ENCODE results near the gene KRT36.

Gene KRT36

DNA sequence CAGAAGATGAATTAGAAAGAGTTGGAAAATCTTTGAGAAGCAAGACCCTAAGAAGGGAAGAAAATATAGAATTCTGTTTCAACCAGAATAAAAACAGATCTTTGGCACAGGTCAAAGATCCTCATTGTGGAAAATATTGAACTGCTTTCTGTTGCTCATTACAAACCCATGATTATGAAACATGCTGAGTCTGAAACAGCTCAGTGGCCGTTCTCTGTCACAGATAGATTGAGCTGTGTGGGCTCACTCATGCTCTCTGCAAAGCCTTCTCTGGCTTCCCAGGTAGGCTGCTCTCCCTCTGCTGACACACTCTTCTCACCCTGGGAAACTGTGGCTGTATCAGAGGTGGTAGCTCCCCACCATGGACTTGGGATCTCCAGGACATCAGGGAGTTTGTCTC is 45.5 kb downstream of the KRT36 start:
- Histone ChIP-seq H2AFZ (ENCODE audit: low read length) (no peak overlapping the region), H3F3A (ENCODE audit: insufficient read depth, low read length) (no peaks in the 10 kb centered on the region), H3K9me3 (replicated peaks; ENCODE audit: insufficient read depth, low read length) (no peaks in the 10 kb centered on the region), H3K4me3 (ENCODE audit: low read length) (no peak overlapping the region), H4K20me1 (ENCODE audit: insufficient read depth, low read length) (no peaks in the 10 kb centered on the region), H3K9ac (ENCODE audit: low read length) (no peak overlapping the region), H3K9me2 (replicated peaks; ENCODE audit: insufficient read depth, low read length) (no peaks in the 10 kb centered on the region), H3K79me2 (ENCODE audit: low read length) (no peaks in the 10 kb centered on the region), H3K27ac (ENCODE audit: low read length) (no peak overlapping the region), H3K27me3 (replicated peaks; ENCODE audit: insufficient read depth, low read length) (no peaks in the 10 kb centered on the region), H3K36me3 (replicated peaks; ENCODE audit: insufficient read depth, low read length) (no peaks in the 10 kb centered on the region), H3K4me1 (ENCODE audit: low read length) (no peaks in the 10 kb centered on the region), H3K4me2 (ENCODE audit: low read depth, low read length) (no peak overlapping the region)
- DNase-seq: no peak
- TF ChIP-seq EZH2phosphoT487 (IDR thresholded peaks at IDR 0.05; ENCODE audit: low read length): no peak
- TF ChIP-seq, protein P1, sequence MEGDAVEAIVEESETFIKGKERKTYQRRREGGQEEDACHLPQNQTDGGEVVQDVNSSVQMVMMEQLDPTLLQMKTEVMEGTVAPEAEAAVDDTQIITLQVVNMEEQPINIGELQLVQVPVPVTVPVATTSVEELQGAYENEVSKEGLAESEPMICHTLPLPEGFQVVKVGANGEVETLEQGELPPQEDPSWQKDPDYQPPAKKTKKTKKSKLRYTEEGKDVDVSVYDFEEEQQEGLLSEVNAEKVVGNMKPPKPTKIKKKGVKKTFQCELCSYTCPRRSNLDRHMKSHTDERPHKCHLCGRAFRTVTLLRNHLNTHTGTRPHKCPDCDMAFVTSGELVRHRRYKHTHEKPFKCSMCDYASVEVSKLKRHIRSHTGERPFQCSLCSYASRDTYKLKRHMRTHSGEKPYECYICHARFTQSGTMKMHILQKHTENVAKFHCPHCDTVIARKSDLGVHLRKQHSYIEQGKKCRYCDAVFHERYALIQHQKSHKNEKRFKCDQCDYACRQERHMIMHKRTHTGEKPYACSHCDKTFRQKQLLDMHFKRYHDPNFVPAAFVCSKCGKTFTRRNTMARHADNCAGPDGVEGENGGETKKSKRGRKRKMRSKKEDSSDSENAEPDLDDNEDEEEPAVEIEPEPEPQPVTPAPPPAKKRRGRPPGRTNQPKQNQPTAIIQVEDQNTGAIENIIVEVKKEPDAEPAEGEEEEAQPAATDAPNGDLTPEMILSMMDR (IDR thresholded peaks at IDR 0.05; ENCODE audit: low read length): no peak
- TF ChIP-seq EZH2 (optimal IDR thresholded peaks at IDR 0.05; ENCODE audit: low read depth, low read length): no peak

DNA sequence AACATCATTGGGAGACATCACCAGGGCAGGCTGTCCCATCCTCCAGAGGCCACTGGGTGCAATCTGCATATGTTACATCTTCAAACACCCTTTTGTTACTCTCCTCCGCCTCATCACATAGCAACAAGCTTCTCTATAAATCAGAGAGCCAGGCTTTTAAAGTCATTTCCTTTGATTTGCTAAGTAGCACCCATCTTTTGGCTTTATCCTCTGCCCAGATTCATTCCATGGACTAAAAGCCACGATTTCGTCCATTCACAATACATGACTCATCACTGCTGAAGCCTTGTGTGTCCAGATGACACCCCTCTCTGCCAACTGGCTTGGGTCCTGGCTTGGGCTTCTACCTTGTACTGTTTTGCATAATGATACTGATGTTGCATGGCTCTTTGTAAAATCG is 47.0 kb downstream of the KRT36 start:
- H3K4me1 ChIP-seq (ENCODE audit: low read length): no peaks in the 10 kb centered on the region
- no peak overlapping the region for H3K4me3 ChIP-seq (ENCODE audit: low read length)
- H2AFZ ChIP-seq (ENCODE audit: low read length): no peak overlapping the region
- H3K9me3 ChIP-seq (replicated peaks; ENCODE audit: insufficient read depth, low read length): no peaks in the 10 kb centered on the region
- H3K9me2 ChIP-seq (replicated peaks; ENCODE audit: insufficient read depth, low read length): no peaks in the 10 kb centered on the region
- no peak for DNase-seq
- no peaks in the 10 kb centered on the region for H3K79me2 ChIP-seq (ENCODE audit: low read length)
- TF ChIP-seq EZH2phosphoT487 (IDR thresholded peaks at IDR 0.05; ENCODE audit: low read length): no peak
- TF ChIP-seq, protein P1 (IDR thresholded peaks at IDR 0.05; ENCODE audit: low read length): no peak
- no peak for TF ChIP-seq EZH2 (optimal IDR thresholded peaks at IDR 0.05; ENCODE audit: low read depth, low read length)
- no peak overlapping the region for H3K27ac ChIP-seq (ENCODE audit: low read length)
- no peaks in the 10 kb centered on the region for H3K36me3 ChIP-seq (replicated peaks; ENCODE audit: insufficient read depth, low read length)
- H3K9ac ChIP-seq (ENCODE audit: low read length): no peak overlapping the region
- H4K20me1 ChIP-seq (ENCODE audit: insufficient read depth, low read length): no peaks in the 10 kb centered on the region
- no peaks in the 10 kb centered on the region for H3K27me3 ChIP-seq (replicated peaks; ENCODE audit: insufficient read depth, low read length)
- H3F3A ChIP-seq (ENCODE audit: insufficient read depth, low read length): no peaks in the 10 kb centered on the region
- H3K4me2 ChIP-seq (ENCODE audit: low read depth, low read length): no peak overlapping the region

DNA sequence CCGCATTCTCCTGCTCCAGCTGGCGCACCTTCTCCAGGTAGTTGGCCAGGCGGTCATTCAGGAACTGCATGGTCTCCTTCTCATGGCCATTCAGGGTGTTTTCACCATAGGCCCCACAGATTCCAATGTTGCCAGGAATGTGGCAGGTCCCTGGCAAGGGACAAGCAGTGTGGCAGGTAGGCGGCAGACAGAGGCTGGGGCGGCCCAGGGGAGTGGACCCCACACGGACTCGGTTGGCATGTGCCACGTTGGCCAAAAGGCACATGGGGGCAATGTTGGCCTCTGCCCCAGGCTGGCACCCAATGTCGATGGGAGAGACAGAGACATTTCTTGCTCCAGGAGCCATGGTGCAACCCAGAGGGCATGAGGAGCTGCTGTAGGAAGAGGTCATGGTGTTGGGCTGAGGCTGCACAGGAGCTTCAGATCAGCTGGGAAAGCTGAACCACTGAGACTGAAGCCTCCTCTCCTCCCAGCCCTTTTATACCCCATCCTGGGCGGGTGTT is 49.1 kb downstream of the KRT36 start, which contains the start of gene KRT38:
TSS of gene KRT38 (minus strand) at position 453 of the 503 bp plus-strand sequence. CDS start at position 391, 62 bp downstream.
- H3K9me2 ChIP-seq (replicated peaks; ENCODE audit: insufficient read depth, low read length): no peaks in the 10 kb centered on the region
- H3K4me3 ChIP-seq (ENCODE audit: low read length): no peak within 1 kb of the TSS
- H2AFZ ChIP-seq (ENCODE audit: low read length): no peak within 1 kb of the TSS
- no peak for TF ChIP-seq EZH2 (optimal IDR thresholded peaks at IDR 0.05; ENCODE audit: low read depth, low read length)
- no peak for TF ChIP-seq EZH2phosphoT487 (IDR thresholded peaks at IDR 0.05; ENCODE audit: low read length)
- TF ChIP-seq, protein P1 (IDR thresholded peaks at IDR 0.05; ENCODE audit: low read length): no peak
- H4K20me1 ChIP-seq (ENCODE audit: insufficient read depth, low read length): no peaks in the 10 kb centered on the region
- DNase-seq: no peak
- no peaks in the 10 kb centered on the region for H3K4me1 ChIP-seq (ENCODE audit: low read length)
- H3K79me2 ChIP-seq (ENCODE audit: low read length): no peaks in the 10 kb centered on the region
- H3K27me3 ChIP-seq (replicated peaks; ENCODE audit: insufficient read depth, low read length): no peaks in the 10 kb centered on the region
- no peak within 1 kb of the TSS for H3K4me2 ChIP-seq (ENCODE audit: low read depth, low read length)
- no peaks in the 10 kb centered on the region for H3K9me3 ChIP-seq (replicated peaks; ENCODE audit: insufficient read depth, low read length)
- H3F3A ChIP-seq (ENCODE audit: insufficient read depth, low read length): no peaks in the 10 kb centered on the region
- no peaks in the 10 kb centered on the region for H3K36me3 ChIP-seq (replicated peaks; ENCODE audit: insufficient read depth, low read length)
- H3K27ac ChIP-seq (ENCODE audit: low read length): no peak within 1 kb of the TSS
- no peak within 1 kb of the TSS for H3K9ac ChIP-seq (ENCODE audit: low read length)
